ENCODE measurements around the gene AOPEP.
A peak's percentile ranks its signal among the peaks of the same experiment; 100 is the strongest.

AOPEP gene

GRCh38 chr9:94913550-94913949 is 187.1 kb downstream of the AOPEP start (continued):
- no peak for TF ChIP-seq ZNF629 (tag by site-specific recombination; IDR thresholded peaks at IDR 0.05)
- TF ChIP-seq ZIC2 (tag by site-specific recombination; IDR thresholded peaks at IDR 0.05), result no peak
- no peak for TF ChIP-seq HOXA7 (CRISPR knock-in tag; IDR thresholded peaks at IDR 0.05; ENCODE audit: borderline replicate concordance)
- no peak for TF ChIP-seq ZNF423 (tag by site-specific recombination; IDR thresholded peaks at IDR 0.05)
- no peak for TF ChIP-seq ZNF571 (tag by site-specific recombination; IDR thresholded peaks at IDR 0.05)
- no peak for TF ChIP-seq SCRT1 (tag by site-specific recombination; IDR thresholded peaks at IDR 0.05; ENCODE audit: borderline replicate concordance)

DNA sequence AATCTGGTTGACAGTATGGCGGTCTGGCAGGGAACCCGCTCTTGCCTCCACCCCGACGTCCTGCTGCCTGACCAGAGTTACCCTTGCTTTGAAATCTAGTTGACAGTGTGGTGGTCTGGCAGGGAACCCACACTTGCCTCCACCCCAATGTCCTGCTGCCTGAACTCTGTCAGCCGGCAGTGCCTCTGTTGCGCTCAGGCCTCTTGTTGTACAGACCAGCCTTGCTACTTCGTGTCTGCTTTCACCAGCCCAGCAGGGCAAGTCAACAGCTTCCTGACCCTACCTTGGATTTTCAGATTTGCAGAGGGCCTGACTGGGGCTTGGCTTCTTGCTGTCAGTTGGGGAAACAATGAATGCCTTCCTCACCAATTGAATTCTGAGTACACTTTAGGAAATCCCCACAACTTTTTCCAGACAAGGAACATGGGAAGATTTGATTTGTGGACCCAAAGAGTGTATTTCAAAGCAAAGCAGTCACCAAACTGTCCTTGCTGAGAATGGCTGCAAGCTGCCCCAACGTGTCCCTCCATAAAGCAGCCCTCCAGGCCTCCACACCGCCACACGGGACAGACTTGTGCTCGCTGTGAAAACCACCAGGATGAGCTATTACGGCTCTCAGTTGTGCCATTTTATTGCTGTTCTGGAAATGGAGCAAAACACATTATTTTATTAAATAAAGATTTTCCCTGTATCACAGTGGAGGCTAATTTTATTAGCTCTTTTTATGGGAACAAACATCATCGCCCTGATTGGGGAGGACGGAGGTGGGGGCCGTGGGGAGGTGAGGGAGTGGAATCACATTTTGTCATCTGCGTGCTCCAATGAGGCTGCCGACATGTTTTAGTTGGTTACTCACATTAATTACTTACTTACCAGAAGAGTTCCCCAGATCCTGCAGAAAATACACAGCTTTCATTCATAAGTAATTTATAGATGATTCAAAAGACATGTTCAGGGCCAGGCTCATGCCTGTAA is 189.3 kb downstream of the AOPEP start:
- CTCF ChIA-PET, result interaction anchor here (0.7 kb wide), 1 partner anchor 234 kb away, joined by 3 read pairs; no protein-coding TSS in a partner anchor
- Histone ChIP-seq H3K4me1 (ENCODE audit: control insufficient read depth, insufficient read depth, low read length) (peaks cover 11% of the 10 kb centered on the region), H3K4me3 (ENCODE audit: low read depth, low read length) (no peak overlapping the region)

GRCh38 chr9:94916956-94917355 is 190.5 kb downstream of the AOPEP start:
- H3K36me3 ChIP-seq (ENCODE audit: control insufficient read depth in 2 of 2, insufficient read depth in 1 of 2, low read length in 2 of 2), result no peaks in the 10 kb centered on the region
- H3K9me3 ChIP-seq (ENCODE audit: control insufficient read depth, insufficient read depth, low read depth, low read length), result no peaks in the 10 kb centered on the region
- POLR2A ChIA-PET, result interaction anchor here (1.8 kb wide), 1 partner anchor 48 kb away, joined by 6 read pairs; no protein-coding TSS in a partner anchor
- CTCF ChIA-PET, result interaction anchor here (0.6 to 1.5 kb wide), 6 partner anchors 109 to 849 kb away, joined by 3 to 6 read pairs (median 4); no protein-coding TSS in a partner anchor
- no peak overlapping the region for H3K27ac ChIP-seq (ENCODE audit: extremely low read depth, low read depth, low read length)
- TF ChIP-seq, protein P1, sequence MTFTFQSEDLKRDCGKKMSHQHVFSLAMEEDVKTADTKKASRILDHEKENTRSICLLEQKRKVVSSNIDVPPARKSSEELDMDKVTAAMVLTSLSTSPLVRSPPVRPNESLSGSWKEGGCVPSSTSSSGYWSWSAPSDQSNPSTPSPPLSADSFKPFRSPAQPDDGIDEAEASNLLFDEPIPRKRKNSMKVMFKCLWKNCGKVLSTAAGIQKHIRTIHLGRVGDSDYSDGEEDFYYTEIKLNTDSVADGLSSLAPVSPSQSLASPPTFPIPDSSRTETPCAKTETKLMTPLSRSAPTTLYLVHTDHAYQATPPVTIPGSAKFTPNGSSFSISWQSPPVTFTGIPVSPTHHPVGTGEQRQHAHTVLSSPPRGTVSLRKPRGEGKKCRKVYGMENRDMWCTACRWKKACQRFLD (tag by site-specific recombination; IDR thresholded peaks at IDR 0.05), result no peak
- no peak for TF ChIP-seq ZNF223 (tag by site-specific recombination; IDR thresholded peaks at IDR 0.05)
- 0 out of 2 replicates have a peak, but pooled peaks have one; percentile 9 for TF ChIP-seq ZNF600 (tag by site-specific recombination; IDR thresholded peaks at IDR 0.05)
- TF ChIP-seq GLIS1 (tag by site-specific recombination; IDR thresholded peaks at IDR 0.05), result no peak
- TF ChIP-seq PRDM10 (tag by site-specific recombination; IDR thresholded peaks at IDR 0.05), result no peak
- TF ChIP-seq ZNF514 (tag by site-specific recombination; IDR thresholded peaks at IDR 0.05), result no peak
- no peak for TF ChIP-seq ZBTB1 (tag by site-specific recombination; IDR thresholded peaks at IDR 0.05)
- TF ChIP-seq SP7 (tag by site-specific recombination; IDR thresholded peaks at IDR 0.05), result no peak
- H3K4me3 ChIP-seq (ENCODE audit: low read depth, low read length), result no peak overlapping the region
- peaks cover 11% of the 10 kb centered on the region for H3K4me1 ChIP-seq (ENCODE audit: control insufficient read depth, insufficient read depth, low read length)

More for the DNA sequence above, 189.3 kb downstream of the AOPEP start:
- H3K27ac ChIP-seq (ENCODE audit: extremely low read depth, low read depth, low read length), result no peak overlapping the region
- POLR2A ChIA-PET, result interaction anchor here (0.6 kb wide), 1 partner anchor 10 kb away, joined by 3 read pairs; no protein-coding TSS in a partner anchor
- no peaks in the 10 kb centered on the region for H3K36me3 ChIP-seq (ENCODE audit: control insufficient read depth in 2 of 2, insufficient read depth in 1 of 2, low read length in 2 of 2)
- no peaks in the 10 kb centered on the region for H3K9me3 ChIP-seq (ENCODE audit: control insufficient read depth, insufficient read depth, low read depth, low read length)
- TF ChIP-seq ZNF2 (tag by site-specific recombination; IDR thresholded peaks at IDR 0.05) (no peak), ZNF585B (tag by site-specific recombination; IDR thresholded peaks at IDR 0.05) (0 out of 2 replicates have a peak, but pooled peaks have one; percentile 17)

All from HEK293 (cell line).